ENCODE data around the gene XPO6. TPM values are rescaled to one million over a fixed set of nuclear protein-coding genes. Genes with fewer than 3 reads are reported as not detected.

Gene XPO6, protein sequence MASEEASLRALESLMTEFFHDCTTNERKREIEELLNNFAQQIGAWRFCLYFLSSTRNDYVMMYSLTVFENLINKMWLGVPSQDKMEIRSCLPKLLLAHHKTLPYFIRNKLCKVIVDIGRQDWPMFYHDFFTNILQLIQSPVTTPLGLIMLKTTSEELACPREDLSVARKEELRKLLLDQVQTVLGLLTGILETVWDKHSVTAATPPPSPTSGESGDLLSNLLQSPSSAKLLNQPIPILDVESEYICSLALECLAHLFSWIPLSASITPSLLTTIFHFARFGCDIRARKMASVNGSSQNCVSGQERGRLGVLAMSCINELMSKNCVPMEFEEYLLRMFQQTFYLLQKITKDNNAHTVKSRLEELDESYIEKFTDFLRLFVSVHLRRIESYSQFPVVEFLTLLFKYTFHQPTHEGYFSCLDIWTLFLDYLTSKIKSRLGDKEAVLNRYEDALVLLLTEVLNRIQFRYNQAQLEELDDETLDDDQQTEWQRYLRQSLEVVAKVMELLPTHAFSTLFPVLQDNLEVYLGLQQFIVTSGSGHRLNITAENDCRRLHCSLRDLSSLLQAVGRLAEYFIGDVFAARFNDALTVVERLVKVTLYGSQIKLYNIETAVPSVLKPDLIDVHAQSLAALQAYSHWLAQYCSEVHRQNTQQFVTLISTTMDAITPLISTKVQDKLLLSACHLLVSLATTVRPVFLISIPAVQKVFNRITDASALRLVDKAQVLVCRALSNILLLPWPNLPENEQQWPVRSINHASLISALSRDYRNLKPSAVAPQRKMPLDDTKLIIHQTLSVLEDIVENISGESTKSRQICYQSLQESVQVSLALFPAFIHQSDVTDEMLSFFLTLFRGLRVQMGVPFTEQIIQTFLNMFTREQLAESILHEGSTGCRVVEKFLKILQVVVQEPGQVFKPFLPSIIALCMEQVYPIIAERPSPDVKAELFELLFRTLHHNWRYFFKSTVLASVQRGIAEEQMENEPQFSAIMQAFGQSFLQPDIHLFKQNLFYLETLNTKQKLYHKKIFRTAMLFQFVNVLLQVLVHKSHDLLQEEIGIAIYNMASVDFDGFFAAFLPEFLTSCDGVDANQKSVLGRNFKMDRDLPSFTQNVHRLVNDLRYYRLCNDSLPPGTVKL
- 111 to 118 TPM (median 115 TPM) in 3 replicates for total RNA-seq

DNA sequence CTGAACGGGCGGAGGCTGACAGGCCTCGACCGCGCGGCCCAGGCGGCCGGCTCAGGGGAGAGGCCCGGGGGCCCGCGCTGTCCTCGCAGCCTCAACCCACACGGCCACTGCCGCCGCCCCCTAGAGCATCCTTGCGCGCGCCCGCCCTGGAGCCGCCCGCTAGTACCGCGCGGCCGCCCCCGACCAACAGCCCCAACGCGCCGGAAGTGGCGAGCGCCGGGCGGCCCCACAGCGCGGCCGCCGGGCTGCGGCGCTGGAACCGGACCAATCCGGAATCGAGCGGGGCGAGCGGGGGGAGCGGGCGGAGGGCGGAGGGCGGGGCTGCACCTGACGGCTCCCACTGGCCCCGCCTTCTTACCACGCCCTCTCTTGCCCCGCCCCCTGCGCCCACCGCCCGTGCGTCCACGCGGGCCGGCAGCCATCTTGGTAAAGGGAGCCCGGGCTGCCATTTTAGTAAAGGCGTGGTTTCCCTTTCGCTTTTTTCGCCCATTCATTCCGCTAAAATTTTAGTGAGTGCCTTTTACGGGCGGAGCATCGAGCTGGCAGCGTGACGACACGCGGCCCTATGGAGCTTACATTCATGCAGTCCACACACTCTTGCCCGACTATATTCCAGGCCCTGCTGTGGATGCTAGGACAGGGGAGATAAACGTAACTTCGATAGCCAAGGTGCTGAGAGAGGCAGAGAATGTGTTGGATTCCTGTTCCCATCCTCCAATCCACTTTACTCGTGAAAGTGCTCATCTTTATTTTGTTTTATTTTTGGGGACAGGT is at the start of gene XPO6:
XPO6 (minus strand) TSS at position 208 of the 774 bp plus-strand sequence. CDS start 597 bp downstream, outside the sequence.
- Mint-ChIP-seq H3K27me3 (ENCODE audit: low read depth) (no peaks in the 10 kb centered on the region), H3K36me3 (peaks cover 6% of the 10 kb centered on the region), H3K4me1 (peaks cover 16% of the 10 kb centered on the region), H3K27ac (peak within 1 kb of the TSS; percentile 95), H3K4me3 (peak within 1 kb of the TSS; percentile 90), H3K9me3 (no peaks in the 10 kb centered on the region)
- DNase-seq (ENCODE audit: low spot score in 2 of 2, unreplicated experiment in 2 of 2): peak; percentile 98 to 100
- TF ChIP-seq, protein P1, sequence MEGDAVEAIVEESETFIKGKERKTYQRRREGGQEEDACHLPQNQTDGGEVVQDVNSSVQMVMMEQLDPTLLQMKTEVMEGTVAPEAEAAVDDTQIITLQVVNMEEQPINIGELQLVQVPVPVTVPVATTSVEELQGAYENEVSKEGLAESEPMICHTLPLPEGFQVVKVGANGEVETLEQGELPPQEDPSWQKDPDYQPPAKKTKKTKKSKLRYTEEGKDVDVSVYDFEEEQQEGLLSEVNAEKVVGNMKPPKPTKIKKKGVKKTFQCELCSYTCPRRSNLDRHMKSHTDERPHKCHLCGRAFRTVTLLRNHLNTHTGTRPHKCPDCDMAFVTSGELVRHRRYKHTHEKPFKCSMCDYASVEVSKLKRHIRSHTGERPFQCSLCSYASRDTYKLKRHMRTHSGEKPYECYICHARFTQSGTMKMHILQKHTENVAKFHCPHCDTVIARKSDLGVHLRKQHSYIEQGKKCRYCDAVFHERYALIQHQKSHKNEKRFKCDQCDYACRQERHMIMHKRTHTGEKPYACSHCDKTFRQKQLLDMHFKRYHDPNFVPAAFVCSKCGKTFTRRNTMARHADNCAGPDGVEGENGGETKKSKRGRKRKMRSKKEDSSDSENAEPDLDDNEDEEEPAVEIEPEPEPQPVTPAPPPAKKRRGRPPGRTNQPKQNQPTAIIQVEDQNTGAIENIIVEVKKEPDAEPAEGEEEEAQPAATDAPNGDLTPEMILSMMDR (IDR thresholded peaks at IDR 0.05; ENCODE audit: unreplicated experiment): no peak

DNA sequence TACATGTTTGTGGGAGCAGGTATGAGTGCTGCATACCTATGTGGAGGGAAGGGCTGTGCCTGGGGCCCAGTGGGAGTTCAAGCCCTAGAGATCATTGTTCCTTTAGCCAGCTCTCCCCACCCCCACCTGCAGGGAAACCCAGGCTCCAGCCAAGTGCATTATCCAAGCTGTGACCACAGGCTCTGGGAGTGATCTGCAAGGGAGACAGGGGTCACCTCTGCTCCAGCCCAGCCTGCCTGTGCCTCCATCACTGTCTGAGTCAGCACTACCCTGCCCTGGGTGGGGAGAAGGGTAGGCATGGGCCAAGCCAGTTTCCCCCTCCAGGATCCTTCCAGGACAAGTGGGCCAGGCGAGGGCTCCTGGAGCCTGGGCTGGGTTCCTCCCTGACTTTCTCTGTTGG is 48.4 kb upstream of the XPO6 start:
- H3K4me3 Mint-ChIP-seq: no peak overlapping the region
- no peak for DNase-seq (ENCODE audit: low spot score in 2 of 2, unreplicated experiment in 2 of 2)
- H3K4me1 Mint-ChIP-seq: no peaks in the 10 kb centered on the region
- TF ChIP-seq, protein P1 (IDR thresholded peaks at IDR 0.05; ENCODE audit: unreplicated experiment): no peak
- no peak overlapping the region for H3K27ac Mint-ChIP-seq
- H3K36me3 Mint-ChIP-seq: no peaks in the 10 kb centered on the region
- no peaks in the 10 kb centered on the region for H3K9me3 Mint-ChIP-seq
- H3K27me3 Mint-ChIP-seq (ENCODE audit: low read depth): peaks cover 25% of the 10 kb centered on the region

DNA sequence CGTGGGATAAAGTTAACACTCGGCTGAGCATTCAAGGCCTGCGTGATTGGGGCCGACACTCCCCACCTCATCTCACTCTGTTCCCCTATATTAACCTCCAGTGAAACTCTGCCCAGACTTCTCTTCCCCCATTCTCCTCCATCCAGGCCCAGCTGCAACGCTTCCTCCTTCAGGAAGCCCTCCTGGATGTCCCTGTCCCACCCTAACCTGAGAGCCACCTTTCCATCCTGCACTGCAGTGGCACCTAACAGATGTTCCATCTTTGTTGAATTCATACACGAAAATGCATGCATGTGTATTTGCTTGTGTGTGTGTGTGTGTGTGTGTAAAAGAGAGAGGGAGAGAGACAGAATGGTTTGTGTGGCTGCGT is 48.0 kb upstream of the XPO6 start:
- Mint-ChIP-seq H3K27me3 (ENCODE audit: low read depth) (peaks cover 23% of the 10 kb centered on the region), H3K27ac (no peak overlapping the region), H3K4me1 (no peaks in the 10 kb centered on the region), H3K36me3 (no peaks in the 10 kb centered on the region), H3K9me3 (no peaks in the 10 kb centered on the region), H3K4me3 (no peak overlapping the region)
- TF ChIP-seq, protein P1 (IDR thresholded peaks at IDR 0.05; ENCODE audit: unreplicated experiment): no peak
- DNase-seq (ENCODE audit: low spot score in 2 of 2, unreplicated experiment in 2 of 2): no peak

DNA sequence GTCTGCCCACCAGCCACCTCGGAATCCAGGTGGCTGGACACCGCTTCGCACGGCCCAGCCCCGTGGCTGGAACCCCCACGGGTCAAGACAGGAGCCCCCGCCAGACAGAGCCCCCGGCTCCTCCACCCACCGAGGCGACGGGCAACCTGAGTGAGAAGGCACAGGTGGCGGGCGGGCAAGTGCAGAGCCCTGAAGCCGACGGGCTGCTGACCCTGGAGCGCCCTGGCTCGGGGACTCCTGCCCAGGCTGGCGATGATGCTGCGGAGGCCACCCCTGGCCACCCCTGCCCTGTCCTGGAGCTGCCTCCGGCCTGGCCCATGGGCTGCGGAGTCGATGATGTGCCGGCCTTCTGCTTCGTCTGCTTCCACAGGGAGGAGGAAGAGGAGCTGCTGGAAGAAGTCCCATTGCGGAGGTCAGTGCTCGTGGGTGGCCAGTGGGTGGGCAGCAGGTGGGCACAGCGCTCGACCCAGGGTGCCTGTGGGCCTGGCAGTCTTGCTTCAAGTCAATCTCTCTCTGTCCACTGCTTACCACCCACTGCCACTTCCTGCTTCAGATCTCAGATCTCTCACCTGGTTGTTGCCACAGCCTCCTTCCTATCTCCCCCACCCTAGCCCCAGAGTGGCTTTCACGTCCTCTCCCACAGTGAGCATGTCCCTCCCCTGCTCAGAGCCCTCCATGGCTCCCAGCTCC is 47.5 kb upstream of the XPO6 start:
- TF ChIP-seq, protein P1 (IDR thresholded peaks at IDR 0.05; ENCODE audit: unreplicated experiment): no peak
- no peaks in the 10 kb centered on the region for H3K4me1 Mint-ChIP-seq
- no peak overlapping the region for H3K4me3 Mint-ChIP-seq
- no peaks in the 10 kb centered on the region for H3K36me3 Mint-ChIP-seq
- no peak overlapping the region for H3K27ac Mint-ChIP-seq
- no peak for DNase-seq (ENCODE audit: low spot score in 2 of 2, unreplicated experiment in 2 of 2)
- H3K9me3 Mint-ChIP-seq: no peaks in the 10 kb centered on the region
- H3K27me3 Mint-ChIP-seq (ENCODE audit: low read depth): peaks cover 19% of the 10 kb centered on the region

Data from mesothelial cell of epicardium (in vitro differentiated cells).